Measurements from ENCODE around the gene MYRIP. TPM values are rescaled to one million over a fixed set of nuclear protein-coding genes. Genes with fewer than 3 reads are reported as not detected.
A peak's percentile ranks its signal among the peaks of the same experiment; 100 is the strongest.

MYRIP gene
- total and polyA plus RNA-seq, 4 donors = 0.15 to 11.0 (median 5.5) TPM

DNA sequence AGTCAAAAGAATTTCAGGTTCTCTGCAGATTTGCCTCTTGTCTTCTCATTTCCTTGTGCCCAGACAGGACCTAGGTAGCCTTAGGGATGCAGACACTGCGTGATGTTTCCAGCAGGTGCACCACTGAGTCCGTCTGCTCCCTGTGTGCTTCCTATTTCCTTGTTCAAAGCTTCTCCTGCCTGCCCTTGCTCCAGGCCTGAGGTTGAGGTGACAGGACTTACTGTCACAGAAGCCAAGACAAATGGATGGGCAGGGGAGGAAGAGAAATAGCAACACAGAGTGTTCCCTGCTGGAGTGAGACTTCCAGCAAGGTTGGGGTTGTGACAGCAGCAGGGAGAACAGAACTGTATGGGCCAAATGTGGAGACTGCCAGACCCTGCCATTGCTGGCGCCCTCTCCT lies 199.4 kb downstream of the MYRIP start:
- WGBS, 2 donors = 94 to 96% methylated on average over 3 of the region's 3 CpGs

DNA sequence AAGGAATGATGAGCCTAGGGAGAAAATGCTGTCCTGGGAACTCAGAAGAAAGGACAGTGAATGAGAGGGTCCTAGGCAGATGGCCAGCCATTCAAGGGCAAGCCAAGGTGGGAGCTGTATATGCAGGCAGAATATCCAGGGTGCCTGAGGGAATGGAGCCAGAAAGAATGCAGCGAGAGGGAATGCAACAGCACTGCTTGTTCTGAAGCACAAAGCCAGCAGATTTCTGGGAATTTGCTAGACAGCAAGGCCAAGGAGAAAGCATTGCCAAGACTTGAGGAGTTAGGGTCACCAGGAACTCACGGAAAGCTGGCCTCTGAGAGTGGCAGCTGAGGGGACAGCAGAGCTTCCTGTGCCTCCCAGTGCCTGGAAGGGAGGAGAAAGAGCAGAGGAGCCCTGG lies 200.6 kb downstream of the MYRIP start:
- Histone ChIP-seq H3K4me3 (ENCODE audit: low read length in 2 of 2) (no peak overlapping the region), H3K36me3 (ENCODE audit: control insufficient read depth in 1 of 2, insufficient read depth in 2 of 2, low read length in 1 of 2) (no peaks in the 10 kb centered on the region), H3K27me3 (ENCODE audit: control insufficient read depth in 1 of 2, insufficient read depth in 2 of 2, low read length in 1 of 2) (no peaks in the 10 kb centered on the region), H3K27ac (ENCODE audit: low read depth in 1 of 2, low read length in 2 of 2) (no peak overlapping the region), H3K9me3 (ENCODE audit: control insufficient read depth, low read length) (no peaks in the 10 kb centered on the region), H3K4me1 (ENCODE audit: control insufficient read depth in 1 of 2, insufficient read depth in 2 of 2, low read length in 2 of 2) (peaks cover 0 to 4% of the 10 kb centered on the region in 2 donors)
- WGBS, 2 donors = 7% methylated on average over 2 of the region's 2 CpGs
- ATAC-seq (ENCODE audit: low FRiP score) (peak; percentile 53), DNase-seq (no peak)
- intact Hi-C loops (cut with DNase I) = no loop called here

More for the DNA sequence above, 199.4 kb downstream of the MYRIP start:
- no peaks in the 10 kb centered on the region for H3K27me3 ChIP-seq (ENCODE audit: control insufficient read depth in 1 of 2, insufficient read depth in 2 of 2, low read length in 1 of 2)
- intact Hi-C loops (cut with DNase I) = no loop called here
- no peaks in the 10 kb centered on the region for H3K36me3 ChIP-seq (ENCODE audit: control insufficient read depth in 1 of 2, insufficient read depth in 2 of 2, low read length in 1 of 2)
- H3K4me3 ChIP-seq (ENCODE audit: low read length in 2 of 2) = no peak overlapping the region
- H3K9me3 ChIP-seq (ENCODE audit: control insufficient read depth, low read length) = no peaks in the 10 kb centered on the region
- no peak overlapping the region for H3K27ac ChIP-seq (ENCODE audit: low read depth in 1 of 2, low read length in 2 of 2)
- DNase-seq = no peak
- ATAC-seq (ENCODE audit: low FRiP score) = no peak
- peaks cover 0 to 4% of the 10 kb centered on the region in 2 donors for H3K4me1 ChIP-seq (ENCODE audit: control insufficient read depth in 1 of 2, insufficient read depth in 2 of 2, low read length in 2 of 2)

DNA sequence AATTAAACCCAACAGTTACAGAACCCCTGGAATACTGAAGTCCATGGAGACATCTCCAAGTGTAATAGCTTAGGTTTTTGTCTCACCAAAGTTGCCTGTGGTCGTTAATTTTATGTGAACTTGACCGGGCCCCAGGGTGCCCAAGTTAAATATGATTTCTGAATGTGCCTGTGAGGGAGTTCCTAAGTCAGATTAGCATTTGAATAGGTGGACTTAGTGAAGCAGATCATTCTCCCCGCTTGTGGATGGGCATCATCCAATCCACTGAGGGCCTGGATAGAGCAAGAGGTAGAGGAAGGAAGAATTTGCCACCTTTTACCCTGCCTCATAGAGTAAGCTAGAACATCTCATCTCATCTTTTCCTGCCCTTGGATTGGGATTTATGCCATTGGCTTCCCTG lies 203.0 kb downstream of the MYRIP start:
- Histone ChIP-seq H3K27me3 (ENCODE audit: control insufficient read depth in 1 of 2, insufficient read depth in 2 of 2, low read length in 1 of 2) (no peaks in the 10 kb centered on the region), H3K4me1 (ENCODE audit: control insufficient read depth in 1 of 2, insufficient read depth in 2 of 2, low read length in 2 of 2) (peaks cover 0 to 4% of the 10 kb centered on the region in 2 donors), H3K9me3 (ENCODE audit: control insufficient read depth, low read length) (no peaks in the 10 kb centered on the region), H3K27ac (ENCODE audit: low read depth in 1 of 2, low read length in 2 of 2) (no peak overlapping the region), H3K4me3 (ENCODE audit: low read length in 2 of 2) (no peak overlapping the region), H3K36me3 (ENCODE audit: control insufficient read depth in 1 of 2, insufficient read depth in 2 of 2, low read length in 1 of 2) (no peaks in the 10 kb centered on the region)
- DNase-seq = no peak
- intact Hi-C loops (cut with DNase I) = no loop called here
- ATAC-seq (ENCODE audit: low FRiP score) = no peak
- 95 to 98% methylated on average over 3 of the region's 3 CpGs for WGBS, 2 donors

DNA sequence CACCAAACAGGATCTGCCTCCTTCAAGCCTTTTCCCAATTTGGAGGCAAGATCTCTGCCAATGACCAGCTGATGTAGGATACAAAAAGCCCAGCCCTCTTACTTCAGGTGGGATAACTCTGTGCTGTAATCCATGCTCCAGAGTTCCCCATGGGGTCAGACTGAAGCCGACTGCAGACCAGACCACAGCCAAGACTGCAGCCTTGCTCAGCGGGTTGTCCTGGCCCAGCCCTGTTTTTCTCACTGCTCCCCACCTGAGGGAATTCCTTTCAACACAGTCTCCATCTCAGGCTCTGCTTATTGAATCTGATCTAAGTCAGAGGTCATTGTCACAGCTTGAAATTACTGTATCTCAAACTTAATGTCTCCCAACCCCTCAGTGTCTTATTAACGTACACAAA lies 207.0 kb downstream of the MYRIP start:
- no peaks in the 10 kb centered on the region for H3K9me3 ChIP-seq (ENCODE audit: control insufficient read depth, low read length)
- no peak overlapping the region for H3K4me3 ChIP-seq (ENCODE audit: low read length in 2 of 2)
- H3K27me3 ChIP-seq (ENCODE audit: control insufficient read depth in 1 of 2, insufficient read depth in 2 of 2, low read length in 1 of 2) = no peaks in the 10 kb centered on the region
- WGBS, 2 donors = 73 to 84% methylated on average over 3 of the region's 3 CpGs
- H3K27ac ChIP-seq (ENCODE audit: low read depth in 1 of 2, low read length in 2 of 2) = no peak overlapping the region
- intact Hi-C loops (cut with DNase I) = no loop called here
- ATAC-seq (ENCODE audit: low FRiP score) (no peak), DNase-seq (no peak)
- H3K36me3 ChIP-seq (ENCODE audit: control insufficient read depth in 1 of 2, insufficient read depth in 2 of 2, low read length in 1 of 2) = no peaks in the 10 kb centered on the region
- H3K4me1 ChIP-seq (ENCODE audit: control insufficient read depth in 1 of 2, insufficient read depth in 2 of 2, low read length in 2 of 2) = no peaks in the 10 kb centered on the region

DNA sequence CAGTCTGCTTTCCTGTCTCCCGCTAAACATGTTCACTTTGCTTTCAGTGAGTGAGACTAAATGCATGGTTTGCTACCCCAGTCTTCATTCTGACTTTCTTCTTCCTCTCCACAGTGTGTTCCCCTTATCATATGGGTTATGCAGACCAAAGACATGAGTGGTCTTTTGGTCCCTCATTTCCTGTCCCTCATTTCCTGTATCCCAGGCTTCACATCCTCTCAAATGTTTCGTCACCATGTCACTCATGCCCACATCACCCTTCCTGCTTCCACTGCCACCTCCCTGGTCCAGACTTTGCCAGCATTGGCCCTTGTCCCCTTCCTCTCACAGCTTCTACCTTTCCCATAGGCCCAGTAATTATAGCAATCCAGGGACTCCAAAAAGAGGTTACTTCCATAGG lies 209.0 kb downstream of the MYRIP start:
- no peak overlapping the region for H3K27ac ChIP-seq (ENCODE audit: low read depth in 1 of 2, low read length in 2 of 2)
- DNase-seq = no peak
- H3K36me3 ChIP-seq (ENCODE audit: control insufficient read depth in 1 of 2, insufficient read depth in 2 of 2, low read length in 1 of 2) = no peaks in the 10 kb centered on the region
- no peak for ATAC-seq (ENCODE audit: low FRiP score)
- WGBS, 2 donors = 85 to 87% methylated on average over 2 of the region's 2 CpGs
- no peaks in the 10 kb centered on the region for H3K4me1 ChIP-seq (ENCODE audit: control insufficient read depth in 1 of 2, insufficient read depth in 2 of 2, low read length in 2 of 2)
- intact Hi-C loops (cut with DNase I) = no loop called here
- no peak overlapping the region for H3K4me3 ChIP-seq (ENCODE audit: low read length in 2 of 2)
- H3K27me3 ChIP-seq (ENCODE audit: control insufficient read depth in 1 of 2, insufficient read depth in 2 of 2, low read length in 1 of 2) = no peaks in the 10 kb centered on the region
- H3K9me3 ChIP-seq (ENCODE audit: control insufficient read depth, low read length) = no peaks in the 10 kb centered on the region

DNA sequence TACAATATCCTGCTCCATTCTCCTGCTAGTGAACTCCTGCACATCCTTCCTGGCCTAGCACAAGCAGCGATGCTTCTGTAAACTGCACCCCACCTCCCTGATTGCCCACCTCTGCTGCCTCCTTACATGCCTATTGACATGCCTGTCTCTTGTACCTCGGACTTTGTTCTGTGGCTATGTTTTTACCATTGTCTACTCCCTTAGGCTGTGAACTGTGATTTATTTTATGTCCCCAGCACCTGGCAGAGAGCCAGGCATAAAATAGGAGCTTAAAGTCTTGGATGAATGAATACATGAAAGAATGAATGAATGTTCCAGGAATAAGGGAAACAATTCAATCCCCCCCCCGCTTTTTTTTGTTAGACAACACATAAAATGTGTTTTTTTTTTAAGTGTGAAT lies 210.0 kb downstream of the MYRIP start:
- Histone ChIP-seq H3K36me3 (ENCODE audit: control insufficient read depth in 1 of 2, insufficient read depth in 2 of 2, low read length in 1 of 2) (no peaks in the 10 kb centered on the region), H3K9me3 (ENCODE audit: control insufficient read depth, low read length) (no peaks in the 10 kb centered on the region), H3K27me3 (ENCODE audit: control insufficient read depth in 1 of 2, insufficient read depth in 2 of 2, low read length in 1 of 2) (no peaks in the 10 kb centered on the region), H3K4me3 (ENCODE audit: low read length in 2 of 2) (no peak overlapping the region), H3K27ac (ENCODE audit: low read depth in 1 of 2, low read length in 2 of 2) (no peak overlapping the region), H3K4me1 (ENCODE audit: control insufficient read depth in 1 of 2, insufficient read depth in 2 of 2, low read length in 2 of 2) (no peaks in the 10 kb centered on the region)
- DNase-seq (no peak), ATAC-seq (ENCODE audit: low FRiP score) (no peak)
- 54 to 64% methylated on average over 3 of the region's 3 CpGs for WGBS, 2 donors
- intact Hi-C loops (cut with DNase I) = no loop called here

DNA sequence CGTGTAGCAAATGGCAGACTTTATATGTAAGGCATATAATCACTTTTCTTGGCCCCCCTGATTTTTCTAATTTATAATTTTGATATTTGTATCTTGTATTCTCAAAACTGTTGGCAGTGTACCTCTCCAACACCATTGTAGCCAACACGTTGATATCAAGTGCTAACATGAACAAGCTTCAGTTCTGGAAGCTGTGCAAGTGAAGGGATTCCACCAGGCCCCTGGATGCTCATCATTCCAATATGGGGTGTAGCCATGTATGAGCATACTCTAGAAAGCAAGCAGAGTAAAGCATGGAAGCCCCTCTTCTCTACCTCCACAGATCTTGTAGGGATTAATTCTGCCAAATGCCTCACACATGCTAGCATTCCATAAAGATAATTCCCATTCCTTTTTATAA lies 211.3 kb downstream of the MYRIP start:
- intact Hi-C loops (cut with DNase I) = no loop called here
- DNase-seq (no peak), ATAC-seq (ENCODE audit: low FRiP score) (no peak)
- WGBS, 2 donors = 60 to 70% methylated on average over 2 of the region's 2 CpGs
- no peak overlapping the region for H3K27ac ChIP-seq (ENCODE audit: low read depth in 1 of 2, low read length in 2 of 2)
- no peaks in the 10 kb centered on the region for H3K36me3 ChIP-seq (ENCODE audit: control insufficient read depth in 1 of 2, insufficient read depth in 2 of 2, low read length in 1 of 2)
- no peak overlapping the region for H3K4me3 ChIP-seq (ENCODE audit: low read length in 2 of 2)
- no peaks in the 10 kb centered on the region for H3K27me3 ChIP-seq (ENCODE audit: control insufficient read depth in 1 of 2, insufficient read depth in 2 of 2, low read length in 1 of 2)
- peaks cover 1% of the 10 kb centered on the region for H3K9me3 ChIP-seq (ENCODE audit: control insufficient read depth, low read length)
- H3K4me1 ChIP-seq (ENCODE audit: control insufficient read depth in 1 of 2, insufficient read depth in 2 of 2, low read length in 2 of 2) = no peaks in the 10 kb centered on the region

DNA sequence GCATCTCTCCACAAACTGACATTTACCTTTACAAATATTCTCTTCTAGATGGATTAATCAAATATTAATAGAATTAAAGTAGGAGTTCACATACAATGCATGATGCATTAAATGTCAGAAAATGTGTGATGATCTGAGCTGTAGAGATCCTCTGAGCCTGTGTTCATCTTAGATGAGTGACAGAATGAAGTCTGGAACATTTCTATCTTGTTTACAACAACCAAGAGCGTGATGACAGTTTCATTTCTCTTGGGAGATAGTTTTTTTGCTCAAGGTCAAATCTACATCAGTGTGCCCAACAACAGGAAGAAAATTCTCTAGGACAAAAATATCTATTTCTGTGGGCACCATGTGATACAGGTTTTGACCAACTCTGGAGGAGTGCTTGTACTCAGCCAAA lies 211.9 kb downstream of the MYRIP start:
- intact Hi-C loops (cut with DNase I) = no loop called here
- 79 to 86% methylated on average over 1 of the region's 1 CpG for WGBS, 2 donors
- no peak for ATAC-seq (ENCODE audit: low FRiP score)

DNA sequence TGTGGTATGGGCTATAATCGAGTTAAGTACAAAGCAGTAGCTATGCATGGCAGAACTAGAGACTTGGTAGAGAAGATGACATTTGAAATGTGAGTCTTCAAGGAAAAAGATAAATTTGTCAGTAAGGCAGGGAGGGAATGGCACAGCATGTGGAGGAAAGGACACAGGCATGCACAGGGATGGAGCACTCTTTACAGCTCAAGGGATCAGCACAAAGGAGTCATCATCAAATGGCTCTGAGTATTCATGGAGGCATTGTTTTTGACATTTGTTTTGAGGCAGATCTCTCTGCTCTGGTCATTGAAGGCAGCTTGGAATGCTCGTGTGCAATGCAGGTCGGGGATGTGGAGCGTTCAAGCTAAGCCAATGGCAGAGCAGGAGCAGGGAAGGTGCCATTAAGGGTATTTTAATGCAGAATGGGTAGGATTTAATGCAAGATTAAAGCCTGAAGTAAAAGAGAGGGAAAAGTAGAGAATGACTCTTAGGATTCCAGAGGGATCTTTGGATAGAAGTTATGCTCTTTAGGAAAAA lies 213.0 kb downstream of the MYRIP start:
- intact Hi-C loops (cut with DNase I) = no loop called here
- Histone ChIP-seq H3K27me3 (ENCODE audit: control insufficient read depth in 1 of 2, insufficient read depth in 2 of 2, low read length in 1 of 2) (no peaks in the 10 kb centered on the region), H3K27ac (ENCODE audit: low read depth in 1 of 2, low read length in 2 of 2) (no peak overlapping the region), H3K4me3 (ENCODE audit: low read length in 2 of 2) (no peak overlapping the region), H3K36me3 (ENCODE audit: control insufficient read depth in 1 of 2, insufficient read depth in 2 of 2, low read length in 1 of 2) (no peaks in the 10 kb centered on the region), H3K4me1 (ENCODE audit: control insufficient read depth in 1 of 2, insufficient read depth in 2 of 2, low read length in 2 of 2) (no peaks in the 10 kb centered on the region), H3K9me3 (ENCODE audit: control insufficient read depth, low read length) (peaks cover 5% of the 10 kb centered on the region)
- DNase-seq (no peak), ATAC-seq (ENCODE audit: low FRiP score) (no peak)
- 65 to 76% methylated on average over 4 of the region's 4 CpGs for WGBS, 2 donors

More for the DNA sequence above, 211.9 kb downstream of the MYRIP start:
- Histone ChIP-seq H3K4me1 (ENCODE audit: control insufficient read depth in 1 of 2, insufficient read depth in 2 of 2, low read length in 2 of 2) (no peaks in the 10 kb centered on the region), H3K9me3 (ENCODE audit: control insufficient read depth, low read length) (peaks cover 1% of the 10 kb centered on the region), H3K27ac (ENCODE audit: low read depth in 1 of 2, low read length in 2 of 2) (no peak overlapping the region), H3K27me3 (ENCODE audit: control insufficient read depth in 1 of 2, insufficient read depth in 2 of 2, low read length in 1 of 2) (no peaks in the 10 kb centered on the region), H3K36me3 (ENCODE audit: control insufficient read depth in 1 of 2, insufficient read depth in 2 of 2, low read length in 1 of 2) (no peaks in the 10 kb centered on the region), H3K4me3 (ENCODE audit: low read length in 2 of 2) (no peak overlapping the region)
- DNase-seq = no peak
